CD14-positive monocyte (primary cell): ENCODE data around the gene SH3BP5. TPM values are rescaled to one million over a fixed set of nuclear protein-coding genes. Genes with fewer than 3 reads are reported as not detected.
A peak's percentile ranks its signal among the peaks of the same experiment; 100 is the strongest.

Experiments used
- DNase-seq, 3 donors: peaks; one replicate each; pipeline ENCODE4 v3.0.0-alpha.2; 2011 to 2022
- H2AFZ ChIP-seq: 2 replicates; pipeline ENCODE4 v1.6.0; 2012; ENCODE audit warnings: mild to moderate bottlenecking, low read depth, low read length, inconsistent platforms; ENCODE audit not compliant: insufficient read depth, poor library complexity, severe bottlenecking
- H3K27ac ChIP-seq, 2 donors: 1 replicate in 1 of 2; 2 replicates in 1 of 2; pipeline ENCODE4 v1.5.1; 2012 to 2013; ENCODE audit warnings: low read length in 2 of 2, control low read depth in 1 of 2, inconsistent platforms in 1 of 2, low read depth in 1 of 2, mild to moderate bottlenecking in 1 of 2
- H3K27me3 ChIP-seq, 2 donors: one replicate each; pipeline versions ENCODE4 v1.6.0 to v1.6.1; 2011 to 2013; ENCODE audit warnings: low read length in 2 of 2; ENCODE audit not compliant: control insufficient read depth in 2 of 2, insufficient read depth in 2 of 2
- H3K36me3 ChIP-seq, 2 donors: replicated peaks in 1 of 2; 1 replicate in 1 of 2; 2 replicates in 1 of 2; pipeline versions ENCODE4 v1.5.1 to v1.6.1; 2012 to 2013; ENCODE audit warnings: low read length in 2 of 2, control low read depth in 1 of 2, inconsistent platforms in 1 of 2, mild to moderate bottlenecking in 1 of 2; ENCODE audit not compliant: insufficient read depth in 2 of 2, control insufficient read depth in 1 of 2
- H3K4me1 ChIP-seq, 2 donors: 1 replicate in 1 of 2; 2 replicates in 1 of 2; pipeline versions ENCODE4 v1.5.1 to v1.6.1; 2012 to 2013; ENCODE audit warnings: low read length in 2 of 2, control low read depth in 1 of 2, inconsistent platforms in 1 of 2, mild to moderate bottlenecking in 1 of 2, moderate library complexity in 1 of 2; ENCODE audit not compliant: insufficient read depth in 2 of 2, control insufficient read depth in 1 of 2
- H3K4me2 ChIP-seq: replicated peaks from 2 replicates; pipeline ENCODE3; 2012; ENCODE audit warnings: low read length, moderate library complexity, mild to moderate bottlenecking; ENCODE audit not compliant: poor library complexity, severe bottlenecking; ENCODE audit errors: extremely low read depth
- H3K4me3 ChIP-seq, 3 experiments: fragments of 200-600 bp in 1 of 3; sonication (generic) in 1 of 3; replicated peaks in 1 of 3; 1 replicate in 2 of 3; 2 replicates in 1 of 3; pipeline ENCODE4 v1.5.1; 2011 to 2013; ENCODE audit warnings: low read length in 3 of 3, mild to moderate bottlenecking in 3 of 3, control low read depth in 2 of 3, low read depth in 2 of 3, inconsistent platforms in 1 of 3, moderate library complexity in 1 of 3
- H3K79me2 ChIP-seq: 2 replicates; pipeline ENCODE4 v1.6.0; 2012; ENCODE audit warnings: mild to moderate bottlenecking, control low read depth, inconsistent platforms, low read length, moderate library complexity; ENCODE audit not compliant: insufficient read depth
- H3K9ac ChIP-seq: 2 replicates; pipeline ENCODE4 v1.6.0; 2017; ENCODE audit warnings: low read length, mild to moderate bottlenecking; ENCODE audit not compliant: insufficient read depth, poor library complexity, severe bottlenecking
- H3K9me3 ChIP-seq, 2 donors: replicated peaks in 1 of 2; 1 replicate in 1 of 2; 2 replicates in 1 of 2; pipeline versions ENCODE4 v1.5.1 to v1.6.1; 2012 to 2013; ENCODE audit warnings: low read length in 2 of 2, control low read depth in 1 of 2; ENCODE audit not compliant: control insufficient read depth in 1 of 2, insufficient read depth in 1 of 2
- H4K20me1 ChIP-seq: 2 replicates; pipeline ENCODE4 v1.6.0; 2012; ENCODE audit warnings: mild to moderate bottlenecking, low read length, control low read depth, moderate library complexity; ENCODE audit not compliant: insufficient read depth
- H3K27ac Mint-ChIP-seq, 7 donors: one replicate each; pipeline ENCODE4 v1.8.0; 2020; ENCODE audit warnings: mild to moderate bottlenecking in 7 of 7, mixed read lengths in 7 of 7, moderate library complexity in 6 of 7, inconsistent platforms in 2 of 7
- H3K27me3 Mint-ChIP-seq, 3 donors: one replicate each; pipeline ENCODE4 v1.8.0; 2021 to 2022; ENCODE audit warnings: low read depth in 3 of 3, mild to moderate bottlenecking in 3 of 3, mixed read lengths in 3 of 3, moderate library complexity in 3 of 3, inconsistent platforms in 1 of 3
- H3K36me3 Mint-ChIP-seq, 2 donors: one replicate each; pipeline ENCODE4 v1.8.0; 2020; ENCODE audit warnings: mixed read lengths in 2 of 2, inconsistent platforms in 1 of 2, mild to moderate bottlenecking in 1 of 2
- H3K4me1 Mint-ChIP-seq: one replicate; pipeline ENCODE4 v1.8.0; 2020; ENCODE audit warnings: mild to moderate bottlenecking, mixed read lengths
- H3K4me3 Mint-ChIP-seq, 2 donors: one replicate each; pipeline ENCODE4 v1.8.0; 2020; ENCODE audit warnings: mild to moderate bottlenecking in 2 of 2, mixed read lengths in 2 of 2, moderate library complexity in 1 of 2
- H3K9me3 Mint-ChIP-seq, 7 donors: one replicate each; pipeline ENCODE4 v1.8.0; 2020 to 2022; ENCODE audit warnings: mixed read lengths in 7 of 7, mild to moderate bottlenecking in 6 of 7, moderate library complexity in 6 of 7, inconsistent platforms in 2 of 7
- CTCF ChIP-seq: fragments of 200-600 bp; IDR thresholded peaks from one replicate; pipeline ENCODE4 v1.8.0; 2022; ENCODE audit warnings: antibody characterized with exemption, mild to moderate bottlenecking
- WGBS: methylation state at CpG from one replicate; pipeline ENCODE4 v1.1.5; 2013; ENCODE audit warnings: missing lambda C conversion rate; ENCODE audit not compliant: insufficient coverage; 5-methylcytosine and 5-hydroxymethylcytosine counted together
- intact Hi-C, 2 donors: fragments of 100-400 bp; cut with micrococcal nuclease; formaldehyde crosslinking; loops; one replicate each; pipeline versions ENCODE4 v1.15.0 to v1.15.1; 2023
- polyA plus RNA-seq, 3 donors: library from polyadenylated mRNA; depleted of rRNA in 1 of 3; unstranded in 2 of 3; stranded (reverse) in 1 of 3; fragments of 300-500 nt in 2 of 3; fragments of >200 nt in 1 of 3; fragmentation: Illumina TruSeq in 2 of 3; gene quantifications; 1 replicate in 2 of 3; 2 replicates in 1 of 3; pipeline ENCODE4 v1.2.3, GENCODE V29; 2012 to 2021

The SH3BP5 gene
- polyA plus RNA-seq, 3 donors: 10.7 to 29.6 (median 22.8) TPM

GRCh38 chr3:15318661-15319060 lies 13.7 kb downstream of the SH3BP5 start:
- Histone ChIP-seq H3K27me3 (no peaks in the 10 kb centered on the region), H3K9ac (no peak overlapping the region), H3K79me2 (peaks cover 41% of the 10 kb centered on the region), H3K4me2 (no peak overlapping the region), H4K20me1 (peaks cover 75% of the 10 kb centered on the region), H3K9me3 (no peaks in the 10 kb centered on the region), H3K36me3 (peaks cover 0 to 5% of the 10 kb centered on the region in 2 donors), H2AFZ (no peak overlapping the region), H3K4me1 (peaks cover 34 to 49% of the 10 kb centered on the region in 2 donors), H3K27ac (no peak overlapping the region), H3K4me3 (no peak overlapping the region)
- no peak for DNase-seq
- 100% methylated on average over 2 of the region's 8 CpGs for WGBS
- H3K4me1 Mint-ChIP-seq: peaks cover 40% of the 10 kb centered on the region
- no peak overlapping the region for H3K4me3 Mint-ChIP-seq
- peaks cover 0 to 7% (median 0%) of the 10 kb centered on the region in 3 donors for H3K27me3 Mint-ChIP-seq
- no peak for TF ChIP-seq CTCF
- H3K27ac Mint-ChIP-seq: peak overlapping the region in 1 of 7 donors; percentile 7
- peaks cover 47 to 51% of the 10 kb centered on the region in 2 donors for H3K36me3 Mint-ChIP-seq
- intact Hi-C loops: no loop called here
- no peaks in the 10 kb centered on the region for H3K9me3 Mint-ChIP-seq

GRCh38 chr3:15316998-15317435 lies 15.4 kb downstream of the SH3BP5 start:
- Histone ChIP-seq H3K79me2 (peaks cover 43% of the 10 kb centered on the region), H3K36me3 (no peaks in the 10 kb centered on the region), H4K20me1 (peaks cover 65% of the 10 kb centered on the region), H3K27me3 (no peaks in the 10 kb centered on the region), H3K4me2 (no peak overlapping the region), H3K27ac (no peak overlapping the region), H3K9me3 (no peaks in the 10 kb centered on the region), H3K4me1 (peaks cover 35 to 51% of the 10 kb centered on the region in 2 donors), H3K4me3 (no peak overlapping the region), H3K9ac (no peak overlapping the region), H2AFZ (no peak overlapping the region)
- Mint-ChIP-seq H3K36me3 (peaks cover 37 to 46% of the 10 kb centered on the region in 2 donors), H3K9me3 (no peaks in the 10 kb centered on the region), H3K27me3 (peaks cover 0 to 7% (median 0%) of the 10 kb centered on the region in 3 donors), H3K4me1 (peaks cover 48% of the 10 kb centered on the region), H3K27ac (peak overlapping the region in 6 of 7 donors; percentile 20 to 59 (median 46)), H3K4me3 (no peak overlapping the region)
- WGBS: no CpG with 5 or more reads among the region's 5 CpGs
- no peak for TF ChIP-seq CTCF
- intact Hi-C loops: loop anchor here in 1 of 2 donors (2.0 kb wide), 1 partner anchor 14 kb away; no protein-coding TSS in a partner anchor
- DNase-seq: no peak
